Liver (tissue), 9 donors: ENCODE results near the gene CCDC15. TPM values are rescaled to one million over a fixed set of nuclear protein-coding genes. Genes with fewer than 3 reads are reported as not detected.

Experiments used
- DNase-seq: peaks from one replicate; pipeline ENCODE4 v3.0.0-alpha.2; 2017; ENCODE audit warnings: low spot score
- H3K27ac ChIP-seq, 2 donors: one replicate each; pipeline ENCODE4 v1.7.0; 2013; ENCODE audit warnings: inconsistent platforms in 2 of 2, low read length in 2 of 2, control low read depth in 1 of 2, low read depth in 1 of 2, mild to moderate bottlenecking in 1 of 2
- H3K27me3 ChIP-seq, 4 donors: one replicate each; pipeline versions ENCODE4 v1.6.1 to v1.7.0; 2013; ENCODE audit warnings: low read length in 3 of 4, inconsistent platforms in 1 of 4, mild to moderate bottlenecking in 1 of 4, moderate library complexity in 1 of 4; ENCODE audit not compliant: control insufficient read depth in 4 of 4, insufficient read depth in 4 of 4
- H3K36me3 ChIP-seq, 4 donors: one replicate each; pipeline versions ENCODE4 v1.6.1 to v1.7.0; 2013; ENCODE audit warnings: low read length in 3 of 4, mild to moderate bottlenecking in 3 of 4, low read depth in 1 of 4, moderate library complexity in 1 of 4; ENCODE audit not compliant: control insufficient read depth in 4 of 4, insufficient read depth in 3 of 4
- H3K4me1 ChIP-seq, 4 donors: one replicate each; pipeline versions ENCODE4 v1.6.1 to v1.7.0; 2013; ENCODE audit warnings: low read length in 3 of 4, mild to moderate bottlenecking in 3 of 4, moderate library complexity in 1 of 4; ENCODE audit not compliant: control insufficient read depth in 4 of 4, insufficient read depth in 4 of 4
- H3K4me3 ChIP-seq, 3 donors: one replicate each; pipeline versions ENCODE4 v1.6.1 to v1.7.0; 2013; ENCODE audit warnings: low read length in 3 of 3, control low read depth in 1 of 3, low read depth in 1 of 3, mild to moderate bottlenecking in 1 of 3
- H3K9ac ChIP-seq, 2 donors: one replicate each; pipeline ENCODE4 v1.7.0; 2013; ENCODE audit warnings: low read length in 2 of 2, mild to moderate bottlenecking in 2 of 2, moderate library complexity in 2 of 2, control low read depth in 1 of 2, low read depth in 1 of 2
- H3K9me3 ChIP-seq, 4 donors: one replicate each; pipeline versions ENCODE4 v1.6.1 to v1.7.0; 2013; ENCODE audit warnings: low read length in 3 of 4; ENCODE audit not compliant: control insufficient read depth in 4 of 4
- CTCF ChIP-seq: fragments of 150-350 bp; IDR thresholded peaks from 2 replicates; pipeline ENCODE4 v1.5.1; 2017; ENCODE audit warnings: improper control_type of control experiment, low read depth, low read length; ENCODE audit not compliant: missing input control
- FOXA1 ChIP-seq: IDR thresholded peaks from 2 replicates; pipeline ENCODE4 v1.6.1; 2016; ENCODE audit warnings: antibody characterized with exemption
- FOXA2 ChIP-seq: IDR thresholded peaks from 2 replicates; pipeline ENCODE4 v1.6.1; 2016; ENCODE audit warnings: antibody characterized with exemption
- GABPA ChIP-seq, 2 donors: IDR thresholded peaks in 1 of 2; conservative IDR thresholded peaks in 1 of 2; 2 replicates each; pipeline ENCODE4 v1.6.1; 2016; ENCODE audit warnings: antibody characterized with exemption in 2 of 2, mild to moderate bottlenecking in 1 of 2, moderate library complexity in 1 of 2
- HNF4A ChIP-seq, 2 donors: conservative IDR thresholded peaks; 2 replicates each; pipeline ENCODE4 v1.6.1; 2016; ENCODE audit warnings: antibody characterized with exemption in 2 of 2, mild to moderate bottlenecking in 2 of 2
- JUND ChIP-seq, 2 donors: IDR thresholded peaks; 2 replicates each; pipeline ENCODE4 v1.6.1; 2016; ENCODE audit warnings: antibody characterized with exemption in 2 of 2
- MAX ChIP-seq: IDR thresholded peaks from 2 replicates; pipeline ENCODE4 v1.6.1; 2016; ENCODE audit warnings: antibody characterized with exemption
- RAD21 ChIP-seq, 2 donors: IDR thresholded peaks; 2 replicates each; pipeline ENCODE4 v1.6.1; 2016; ENCODE audit warnings: antibody characterized with exemption in 2 of 2, mild to moderate bottlenecking in 2 of 2
- REST ChIP-seq: IDR thresholded peaks from 2 replicates; pipeline ENCODE4 v1.6.1; 2016; ENCODE audit warnings: antibody characterized with exemption, mild to moderate bottlenecking
- RXRA ChIP-seq, 2 donors: IDR thresholded peaks; 2 replicates each; pipeline ENCODE4 v1.6.1; 2017 to 2018; ENCODE audit warnings: antibody characterized with exemption in 2 of 2, mild to moderate bottlenecking in 1 of 2
- SP1 ChIP-seq: IDR thresholded peaks from 2 replicates; pipeline ENCODE4 v1.6.1; 2018; ENCODE audit warnings: antibody characterized with exemption, mild to moderate bottlenecking
- YY1 ChIP-seq: IDR thresholded peaks from 2 replicates; pipeline ENCODE4 v1.6.1; 2016; ENCODE audit warnings: antibody characterized with exemption, mild to moderate bottlenecking
- WGBS: extraction: QIAGEN DNeasy Blood & Tissue Kit; methylation state at CpG from one replicate; pipeline ENCODE4 v1.1.7; 2013; 5-methylcytosine and 5-hydroxymethylcytosine counted together
- polyA plus RNA-seq, 2 donors: library from polyadenylated mRNA; stranded (reverse) in 1 of 2; unstranded in 1 of 2; fragments of 200-250 nt in 1 of 2; fragments of >200 nt in 1 of 2; fragmentation: Nextera tagmentation in 1 of 2; extraction: Ambion mirVana in 1 of 2; gene quantifications; one replicate each; pipeline versions ENCODE4 v1.2.1 to v1.2.3, GENCODE V29; 2013 to 2015
- total RNA-seq, 2 donors: library from RNA; depleted of rRNA; stranded (reverse); fragments of >200 nt; gene quantifications; one replicate each; pipeline ENCODE4 v1.2.3, GENCODE V29; 2014
- donor health status: healthy.
- donor health status: healthy.
- donor health status: healthy.
- donor health status: healthy.
- donor health status: healthy.

Gene CCDC15
- total and polyA plus RNA-seq, 4 donors: 0.35 to 3.5 (median 0.88) TPM

- Histone ChIP-seq H3K36me3 (no peaks in the 10 kb centered on the region), H3K27ac (no peak overlapping the region), H3K9ac (no peak overlapping the region), H3K4me1 (peaks cover 5 to 6% (median 5%) of the 10 kb centered on the region in 4 donors), H3K27me3 (no peaks in the 10 kb centered on the region), H3K4me3 (no peak overlapping the region), H3K9me3 (no peaks in the 10 kb centered on the region)
- TF ChIP-seq FOXA2 (no peak), HNF4A (conservative IDR thresholded peaks at IDR 0.05) (no peak), FOXA1 (no peak), SP1 (no peak), MAX (no peak), YY1 (no peak), RAD21 (IDR thresholded peaks at IDR 0.05) (no peak), REST (no peak), GABPA (IDR thresholded peaks at IDR 0.05 in 1 of 2, conservative IDR thresholded peaks at IDR 0.05 in 1 of 2) (no peak), CTCF (no peak)
- no peak for DNase-seq
- 91% methylated on average over 4 of the region's 4 CpGs for WGBS
Observed at GRCh38 chr11:125068368-125068767, 114.4 kb downstream of the CCDC15 start.

GRCh38 chr11:125069008-125069407, 115.0 kb downstream of the CCDC15 start:
- Histone ChIP-seq H3K36me3 (no peaks in the 10 kb centered on the region), H3K4me3 (no peak overlapping the region), H3K27me3 (no peaks in the 10 kb centered on the region), H3K9ac (no peak overlapping the region), H3K9me3 (no peaks in the 10 kb centered on the region), H3K27ac (no peak overlapping the region), H3K4me1 (peaks cover 0 to 3% (median 0%) of the 10 kb centered on the region in 4 donors)
- DNase-seq: no peak
- WGBS: 69% methylated on average over 4 of the region's 4 CpGs
- TF ChIP-seq CTCF: no peak
- peak in 1 of 2 donors; percentile 21 for TF ChIP-seq RXRA (IDR thresholded peaks at IDR 0.05)
- peak in 1 of 2 donors; percentile 8 for TF ChIP-seq HNF4A (conservative IDR thresholded peaks at IDR 0.05)
- peak; percentile 28 to 45 for TF ChIP-seq JUND (IDR thresholded peaks at IDR 0.05)
- TF ChIP-seq SP1: peak; percentile 35
